ENCODE data around the gene LRRTM2. TPM values are rescaled to one million over a fixed set of nuclear protein-coding genes. Genes with fewer than 3 reads are reported as not detected.

LRRTM2 gene
- total RNA-seq, 5 donors from 2014 or later (not counting 1 experiment from before 2014, with no cell fraction given): 0.03 to 0.33 (median 0.16) TPM; not detected in 1

- Mint-ChIP-seq H3K27me3 (no peaks in the 10 kb centered on the region), H3K27ac (no peak overlapping the region), H3K4me3 (no peak overlapping the region), H3K36me3 (no peaks in the 10 kb centered on the region), H3K9me3 (no peaks in the 10 kb centered on the region), H3K4me1 (peaks cover 20 to 26% (median 25%) of the 10 kb centered on the region in 3 donors)
- H3K9me3 ChIP-seq: no peaks in the 10 kb centered on the region
- DNase-seq (no peak), ATAC-seq (replicated peaks in 1 of 4) (no peak)
- 92% methylated on average over 1 of the region's 1 CpG for WGBS (ENCODE audit: insufficient coverage)
- no peaks in the 10 kb centered on the region for H3K27me3 ChIP-seq (replicated peaks in 1 of 2; ENCODE audit: control insufficient read depth in 2 of 2, extremely low read depth in 1 of 2, insufficient read depth in 2 of 2, low read length in 1 of 2)
- no peaks in the 10 kb centered on the region for H3K36me3 ChIP-seq (ENCODE audit: control insufficient read depth in 2 of 2, extremely low read depth in 1 of 2, insufficient read depth in 1 of 2, low read length in 1 of 2)
- no peak overlapping the region for H3K4me3 ChIP-seq (ENCODE audit: control insufficient read depth in 1 of 2, extremely low read depth in 1 of 2, low read length in 1 of 2)
- CTCF ChIA-PET: no interaction called here
- POLR2A ChIA-PET: no interaction called here
- no peak overlapping the region for H3K27ac ChIP-seq (ENCODE audit: low read length)
- peaks cover 0 to 11% of the 10 kb centered on the region in 2 experiments for H3K4me1 ChIP-seq (ENCODE audit: control insufficient read depth in 1 of 2, extremely low read depth in 1 of 2, insufficient read depth in 2 of 2, low read length in 2 of 2)
Measured at GRCh38 chr5:138849882-138850281, 25.3 kb downstream of the LRRTM2 start.

GRCh38 chr5:138849439-138849838 is 25.7 kb downstream of the LRRTM2 start:
- DNase-seq (no peak), ATAC-seq (replicated peaks in 1 of 4) (no peak)
- WGBS (ENCODE audit: insufficient coverage): no CpG with 5 or more reads among the region's 3 CpGs
- no peak overlapping the region for H3K4me3 Mint-ChIP-seq
- H3K27me3 Mint-ChIP-seq: no peaks in the 10 kb centered on the region
- peaks cover 18 to 26% (median 22%) of the 10 kb centered on the region in 3 donors for H3K4me1 Mint-ChIP-seq
- no peaks in the 10 kb centered on the region for H3K9me3 Mint-ChIP-seq
- ChIA-PET POLR2A (no interaction called here), CTCF (no interaction called here)
- H3K27ac Mint-ChIP-seq: no peak overlapping the region
- H3K9me3 ChIP-seq: no peaks in the 10 kb centered on the region
- no peaks in the 10 kb centered on the region for H3K36me3 Mint-ChIP-seq
- H3K27ac ChIP-seq (ENCODE audit: low read length): no peak overlapping the region
- no peaks in the 10 kb centered on the region for H3K27me3 ChIP-seq (replicated peaks in 1 of 2; ENCODE audit: control insufficient read depth in 2 of 2, extremely low read depth in 1 of 2, insufficient read depth in 2 of 2, low read length in 1 of 2)
- H3K4me3 ChIP-seq (ENCODE audit: control insufficient read depth in 1 of 2, extremely low read depth in 1 of 2, low read length in 1 of 2): no peak overlapping the region
- H3K4me1 ChIP-seq (ENCODE audit: control insufficient read depth in 1 of 2, extremely low read depth in 1 of 2, insufficient read depth in 2 of 2, low read length in 2 of 2): peaks cover 0 to 11% of the 10 kb centered on the region in 2 experiments
- H3K36me3 ChIP-seq (ENCODE audit: control insufficient read depth in 2 of 2, extremely low read depth in 1 of 2, insufficient read depth in 1 of 2, low read length in 1 of 2): no peaks in the 10 kb centered on the region

GRCh38 chr5:138844812-138845513 is 30.2 kb downstream of the LRRTM2 start:
- H3K27me3 Mint-ChIP-seq: no peaks in the 10 kb centered on the region
- H3K36me3 Mint-ChIP-seq: no peaks in the 10 kb centered on the region
- no peaks in the 10 kb centered on the region for H3K9me3 Mint-ChIP-seq
- Histone ChIP-seq H3K9me3 (no peaks in the 10 kb centered on the region), H3K36me3 (ENCODE audit: control insufficient read depth in 2 of 2, extremely low read depth in 1 of 2, insufficient read depth in 1 of 2, low read length in 1 of 2) (no peaks in the 10 kb centered on the region), H3K27me3 (replicated peaks in 1 of 2; ENCODE audit: control insufficient read depth in 2 of 2, extremely low read depth in 1 of 2, insufficient read depth in 2 of 2, low read length in 1 of 2) (no peaks in the 10 kb centered on the region), H3K27ac (ENCODE audit: low read length) (no peak overlapping the region), H3K4me3 (ENCODE audit: control insufficient read depth in 1 of 2, extremely low read depth in 1 of 2, low read length in 1 of 2) (no peak overlapping the region), H3K4me1 (ENCODE audit: control insufficient read depth in 1 of 2, extremely low read depth in 1 of 2, insufficient read depth in 2 of 2, low read length in 2 of 2) (no peaks in the 10 kb centered on the region)
- DNase-seq (no peak), ATAC-seq (replicated peaks in 1 of 4) (no peak)
- no peak overlapping the region for H3K4me3 Mint-ChIP-seq
- 76% methylated on average over 2 of the region's 6 CpGs for WGBS (ENCODE audit: insufficient coverage)
- H3K4me1 Mint-ChIP-seq: peaks cover 5 to 13% (median 8%) of the 10 kb centered on the region in 3 donors
- ChIA-PET POLR2A (interaction anchor here in 1 of 2 donors (0.6 kb wide), 2 partner anchors 88 to 353 kb away, joined by 3 to 5 read pairs; partner anchors contain the start of gene SIL1), CTCF (no interaction called here)
- H3K27ac Mint-ChIP-seq: no peak overlapping the region

- WGBS (ENCODE audit: insufficient coverage): 100% methylated on average over 2 of the region's 4 CpGs
- H3K4me3 ChIP-seq (ENCODE audit: control insufficient read depth in 1 of 2, extremely low read depth in 1 of 2, low read length in 1 of 2): no peak overlapping the region
- no peaks in the 10 kb centered on the region for H3K4me1 ChIP-seq (ENCODE audit: control insufficient read depth in 1 of 2, extremely low read depth in 1 of 2, insufficient read depth in 2 of 2, low read length in 2 of 2)
- Mint-ChIP-seq H3K27ac (no peak overlapping the region), H3K27me3 (no peaks in the 10 kb centered on the region), H3K9me3 (no peaks in the 10 kb centered on the region), H3K4me3 (no peak overlapping the region), H3K4me1 (peaks cover 5 to 10% (median 6%) of the 10 kb centered on the region in 3 donors), H3K36me3 (no peaks in the 10 kb centered on the region)
- ATAC-seq (replicated peaks in 1 of 4) (no peak), DNase-seq (no peak)
- H3K9me3 ChIP-seq: no peaks in the 10 kb centered on the region
- no peaks in the 10 kb centered on the region for H3K27me3 ChIP-seq (replicated peaks in 1 of 2; ENCODE audit: control insufficient read depth in 2 of 2, extremely low read depth in 1 of 2, insufficient read depth in 2 of 2, low read length in 1 of 2)
- H3K27ac ChIP-seq (ENCODE audit: low read length): no peak overlapping the region
- no peaks in the 10 kb centered on the region for H3K36me3 ChIP-seq (ENCODE audit: control insufficient read depth in 2 of 2, extremely low read depth in 1 of 2, insufficient read depth in 1 of 2, low read length in 1 of 2)
- ChIA-PET POLR2A (no interaction called here), CTCF (no interaction called here)
Measured at GRCh38 chr5:138844125-138844461, 31.0 kb downstream of the LRRTM2 start.

GRCh38 chr5:138843316-138844124 is 31.6 kb downstream of the LRRTM2 start:
- no peak for ATAC-seq (replicated peaks in 1 of 4)
- CTCF ChIA-PET: no interaction called here
- no peaks in the 10 kb centered on the region for H3K9me3 Mint-ChIP-seq

GRCh38 chr5:138841531-138841930 is 33.6 kb downstream of the LRRTM2 start:
- H3K9me3 Mint-ChIP-seq: no peaks in the 10 kb centered on the region
- H3K36me3 Mint-ChIP-seq: no peaks in the 10 kb centered on the region
- POLR2A ChIA-PET: no interaction called here
- no CpG with 5 or more reads among the region's 2 CpGs for WGBS (ENCODE audit: insufficient coverage)
- H3K27ac Mint-ChIP-seq: no peak overlapping the region
- DNase-seq (no peak), ATAC-seq (replicated peaks in 1 of 4) (no peak)
- Histone ChIP-seq H3K36me3 (ENCODE audit: control insufficient read depth in 2 of 2, extremely low read depth in 1 of 2, insufficient read depth in 1 of 2, low read length in 1 of 2) (no peaks in the 10 kb centered on the region), H3K4me1 (ENCODE audit: control insufficient read depth in 1 of 2, extremely low read depth in 1 of 2, insufficient read depth in 2 of 2, low read length in 2 of 2) (no peaks in the 10 kb centered on the region), H3K9me3 (no peaks in the 10 kb centered on the region), H3K27ac (ENCODE audit: low read length) (no peak overlapping the region), H3K27me3 (replicated peaks in 1 of 2; ENCODE audit: control insufficient read depth in 2 of 2, extremely low read depth in 1 of 2, insufficient read depth in 2 of 2, low read length in 1 of 2) (no peaks in the 10 kb centered on the region), H3K4me3 (ENCODE audit: control insufficient read depth in 1 of 2, extremely low read depth in 1 of 2, low read length in 1 of 2) (no peak overlapping the region)
- CTCF ChIA-PET: no interaction called here
- H3K4me1 Mint-ChIP-seq: no peaks in the 10 kb centered on the region
- no peak overlapping the region for H3K4me3 Mint-ChIP-seq
- peaks cover 0 to 4% of the 10 kb centered on the region in 2 donors for H3K27me3 Mint-ChIP-seq

More at GRCh38 chr5:138843316-138844124, 31.6 kb downstream of the LRRTM2 start:
- H3K4me1 ChIP-seq (ENCODE audit: control insufficient read depth in 1 of 2, extremely low read depth in 1 of 2, insufficient read depth in 2 of 2, low read length in 2 of 2): no peaks in the 10 kb centered on the region
- WGBS (ENCODE audit: insufficient coverage): 100% methylated on average over 1 of the region's 2 CpGs
- POLR2A ChIA-PET: no interaction called here
- Mint-ChIP-seq H3K27me3 (no peaks in the 10 kb centered on the region), H3K36me3 (no peaks in the 10 kb centered on the region), H3K27ac (no peak overlapping the region), H3K4me1 (peaks cover 3 to 5% (median 3%) of the 10 kb centered on the region in 3 donors), H3K4me3 (no peak overlapping the region)
- H3K4me3 ChIP-seq (ENCODE audit: control insufficient read depth in 1 of 2, extremely low read depth in 1 of 2, low read length in 1 of 2): no peak overlapping the region
- no peak overlapping the region for H3K27ac ChIP-seq (ENCODE audit: low read length)
- no peak for DNase-seq
- H3K27me3 ChIP-seq (replicated peaks in 1 of 2; ENCODE audit: control insufficient read depth in 2 of 2, extremely low read depth in 1 of 2, insufficient read depth in 2 of 2, low read length in 1 of 2): no peaks in the 10 kb centered on the region
- no peaks in the 10 kb centered on the region for H3K36me3 ChIP-seq (ENCODE audit: control insufficient read depth in 2 of 2, extremely low read depth in 1 of 2, insufficient read depth in 1 of 2, low read length in 1 of 2)
- no peaks in the 10 kb centered on the region for H3K9me3 ChIP-seq

Measured in T-cell (primary cell).